Liver (tissue), 9 donors: ENCODE measurements around the gene CNKSR3. TPM values are rescaled to one million over a fixed set of nuclear protein-coding genes. Genes with fewer than 3 reads are reported as not detected.

Experiments
- DNase-seq: peaks from one replicate; pipeline ENCODE4 v3.0.0-alpha.2; 2017; ENCODE audit warnings: low spot score
- H3K27ac ChIP-seq, 2 donors: one replicate each; pipeline ENCODE4 v1.7.0; 2013; ENCODE audit warnings: inconsistent platforms in 2 of 2, low read length in 2 of 2, control low read depth in 1 of 2, low read depth in 1 of 2, mild to moderate bottlenecking in 1 of 2
- H3K27me3 ChIP-seq, 4 donors: one replicate each; pipeline versions ENCODE4 v1.6.1 to v1.7.0; 2013; ENCODE audit warnings: low read length in 3 of 4, inconsistent platforms in 1 of 4, mild to moderate bottlenecking in 1 of 4, moderate library complexity in 1 of 4; ENCODE audit not compliant: control insufficient read depth in 4 of 4, insufficient read depth in 4 of 4
- H3K36me3 ChIP-seq, 4 donors: one replicate each; pipeline versions ENCODE4 v1.6.1 to v1.7.0; 2013; ENCODE audit warnings: low read length in 3 of 4, mild to moderate bottlenecking in 3 of 4, low read depth in 1 of 4, moderate library complexity in 1 of 4; ENCODE audit not compliant: control insufficient read depth in 4 of 4, insufficient read depth in 3 of 4
- H3K4me1 ChIP-seq, 4 donors: one replicate each; pipeline versions ENCODE4 v1.6.1 to v1.7.0; 2013; ENCODE audit warnings: low read length in 3 of 4, mild to moderate bottlenecking in 3 of 4, moderate library complexity in 1 of 4; ENCODE audit not compliant: control insufficient read depth in 4 of 4, insufficient read depth in 4 of 4
- H3K4me3 ChIP-seq, 3 donors: one replicate each; pipeline versions ENCODE4 v1.6.1 to v1.7.0; 2013; ENCODE audit warnings: low read length in 3 of 3, control low read depth in 1 of 3, low read depth in 1 of 3, mild to moderate bottlenecking in 1 of 3
- H3K9ac ChIP-seq, 2 donors: one replicate each; pipeline ENCODE4 v1.7.0; 2013; ENCODE audit warnings: low read length in 2 of 2, mild to moderate bottlenecking in 2 of 2, moderate library complexity in 2 of 2, control low read depth in 1 of 2, low read depth in 1 of 2
- H3K9me3 ChIP-seq, 4 donors: one replicate each; pipeline versions ENCODE4 v1.6.1 to v1.7.0; 2013; ENCODE audit warnings: low read length in 3 of 4; ENCODE audit not compliant: control insufficient read depth in 4 of 4
- FOXA1 ChIP-seq: IDR thresholded peaks from 2 replicates; pipeline ENCODE4 v1.6.1; 2016; ENCODE audit warnings: antibody characterized with exemption
- FOXA2 ChIP-seq: IDR thresholded peaks from 2 replicates; pipeline ENCODE4 v1.6.1; 2016; ENCODE audit warnings: antibody characterized with exemption
- GABPA ChIP-seq, 2 donors: IDR thresholded peaks in 1 of 2; conservative IDR thresholded peaks in 1 of 2; 2 replicates each; pipeline ENCODE4 v1.6.1; 2016; ENCODE audit warnings: antibody characterized with exemption in 2 of 2, mild to moderate bottlenecking in 1 of 2, moderate library complexity in 1 of 2
- HNF4A ChIP-seq, 2 donors: conservative IDR thresholded peaks; 2 replicates each; pipeline ENCODE4 v1.6.1; 2016; ENCODE audit warnings: antibody characterized with exemption in 2 of 2, mild to moderate bottlenecking in 2 of 2
- JUND ChIP-seq, 2 donors: IDR thresholded peaks; 2 replicates each; pipeline ENCODE4 v1.6.1; 2016; ENCODE audit warnings: antibody characterized with exemption in 2 of 2
- NR2F2 ChIP-seq: IDR thresholded peaks from 2 replicates; pipeline ENCODE4 v1.6.1; 2016; ENCODE audit warnings: antibody characterized with exemption
- RAD21 ChIP-seq, 2 donors: IDR thresholded peaks; 2 replicates each; pipeline ENCODE4 v1.6.1; 2016; ENCODE audit warnings: antibody characterized with exemption in 2 of 2, mild to moderate bottlenecking in 2 of 2
- SP1 ChIP-seq: IDR thresholded peaks from 2 replicates; pipeline ENCODE4 v1.6.1; 2018; ENCODE audit warnings: antibody characterized with exemption, mild to moderate bottlenecking
- TAF1 ChIP-seq: conservative IDR thresholded peaks from 2 replicates; pipeline ENCODE4 v1.6.1; 2016; ENCODE audit warnings: antibody characterized with exemption, mild to moderate bottlenecking
- YY1 ChIP-seq: IDR thresholded peaks from 2 replicates; pipeline ENCODE4 v1.6.1; 2016; ENCODE audit warnings: antibody characterized with exemption, mild to moderate bottlenecking
- WGBS: extraction: QIAGEN DNeasy Blood & Tissue Kit; methylation state at CpG from one replicate; pipeline ENCODE4 v1.1.7; 2013; 5-methylcytosine and 5-hydroxymethylcytosine counted together
- polyA plus RNA-seq, 2 donors: library from polyadenylated mRNA; stranded (reverse) in 1 of 2; unstranded in 1 of 2; fragments of 200-250 nt in 1 of 2; fragments of >200 nt in 1 of 2; fragmentation: Nextera tagmentation in 1 of 2; extraction: Ambion mirVana in 1 of 2; gene quantifications; one replicate each; pipeline versions ENCODE4 v1.2.1 to v1.2.3, GENCODE V29; 2013 to 2015
- total RNA-seq, 2 donors: library from RNA; depleted of rRNA; stranded (reverse); fragments of >200 nt; gene quantifications; one replicate each; pipeline ENCODE4 v1.2.3, GENCODE V29; 2014
- TF ChIP-seq, protein P1 (sequence below): IDR thresholded peaks from 2 replicates; pipeline ENCODE4 v1.6.1; 2016; ENCODE audit warnings: antibody characterized with exemption
- TF ChIP-seq, protein P2 (sequence below): fragments of 150-350 bp; IDR thresholded peaks from 2 replicates; pipeline ENCODE4 v1.5.1; 2017; ENCODE audit warnings: improper control_type of control experiment, low read depth, low read length; ENCODE audit not compliant: missing input control
- TF ChIP-seq, protein P3 (sequence below): IDR thresholded peaks from 2 replicates; pipeline ENCODE4 v1.6.1; 2016; ENCODE audit warnings: antibody characterized with exemption
- TF ChIP-seq, protein P4 (sequence below): IDR thresholded peaks from 2 replicates; pipeline ENCODE4 v1.6.1; 2016; ENCODE audit warnings: antibody characterized with exemption, mild to moderate bottlenecking
- donor health status: healthy.
- donor health status: healthy.
- donor health status: healthy.
- donor health status: healthy.
- donor health status: healthy.

The CNKSR3 gene
- total and polyA plus RNA-seq, 4 donors, result 6.4 to 22.7 (median 15.0) TPM

DNA sequence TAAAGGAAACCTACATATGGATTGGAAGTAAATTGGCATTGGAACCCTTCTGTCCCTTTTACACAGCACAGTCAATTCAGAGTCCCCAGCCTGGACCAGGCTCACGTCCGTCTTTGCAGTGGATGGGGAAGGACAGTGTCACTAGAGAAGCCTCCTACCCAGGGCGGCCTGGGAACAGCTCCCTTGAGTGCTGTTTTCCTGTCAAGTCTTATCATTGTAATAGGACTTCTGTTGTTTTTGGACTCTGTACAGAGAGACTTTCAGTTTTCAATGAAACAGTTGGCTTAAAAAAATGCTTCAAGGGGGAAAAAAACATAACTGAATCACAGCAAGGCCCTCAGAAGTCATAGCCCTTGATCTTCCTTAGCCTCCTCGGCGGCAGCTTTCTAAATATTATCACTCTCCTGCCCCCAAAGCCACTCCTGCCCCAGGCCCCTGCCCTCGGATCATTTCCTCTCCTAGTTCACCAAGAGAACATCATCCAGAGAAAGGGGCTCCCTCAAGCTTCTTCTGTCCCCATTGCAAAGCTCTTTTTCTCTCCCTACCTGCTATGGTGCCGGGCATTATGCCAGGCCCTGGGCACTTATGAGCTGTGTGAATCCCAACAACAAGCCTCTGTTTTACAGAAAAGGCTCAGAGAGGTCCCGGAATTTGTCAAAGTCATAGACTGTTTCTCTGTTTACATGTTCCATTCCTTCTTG lies 37.8 kb upstream of the CNKSR3 start:
- no peaks in the 10 kb centered on the region for H3K4me1 ChIP-seq
- 72% methylated on average over 8 of the region's 8 CpGs for WGBS

DNA sequence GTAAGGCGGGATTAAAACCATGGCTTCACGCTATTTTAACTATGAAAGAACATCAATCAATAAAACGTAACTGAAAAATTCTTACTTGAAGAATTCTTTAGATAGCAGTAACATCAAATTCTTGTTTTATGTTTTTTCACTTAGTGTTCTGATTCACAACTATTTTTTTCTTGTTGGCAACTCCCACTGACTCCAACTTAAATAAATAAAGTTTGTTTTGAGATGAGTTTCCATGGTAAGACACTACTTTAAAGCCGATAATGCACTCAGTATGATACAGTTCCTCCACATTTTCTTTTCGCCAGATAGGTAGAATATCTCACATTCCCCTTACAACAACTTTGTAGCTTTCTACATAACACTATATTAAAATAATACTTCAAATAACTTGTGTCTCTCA lies 33.1 kb upstream of the CNKSR3 start:
- WGBS, result 90% methylated on average over 5 of the region's 5 CpGs
- no peak overlapping the region for H3K4me3 ChIP-seq
- H3K27me3 ChIP-seq, result no peaks in the 10 kb centered on the region
- H3K36me3 ChIP-seq, result no peaks in the 10 kb centered on the region
- H3K9me3 ChIP-seq, result no peaks in the 10 kb centered on the region
- no peak for DNase-seq
- H3K27ac ChIP-seq, result no peak overlapping the region
- peaks cover 0 to 3% (median 3%) of the 10 kb centered on the region in 4 donors for H3K4me1 ChIP-seq
- H3K9ac ChIP-seq, result no peak overlapping the region
- TF ChIP-seq GABPA (IDR thresholded peaks at IDR 0.05 in 1 of 2, conservative IDR thresholded peaks at IDR 0.05 in 1 of 2), result no peak
- TF ChIP-seq, protein P1, sequence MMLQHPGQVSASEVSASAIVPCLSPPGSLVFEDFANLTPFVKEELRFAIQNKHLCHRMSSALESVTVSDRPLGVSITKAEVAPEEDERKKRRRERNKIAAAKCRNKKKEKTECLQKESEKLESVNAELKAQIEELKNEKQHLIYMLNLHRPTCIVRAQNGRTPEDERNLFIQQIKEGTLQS, result no peak
- TF ChIP-seq TAF1, result no peak
- TF ChIP-seq YY1, result no peak
- no peak for TF ChIP-seq FOXA2
- TF ChIP-seq FOXA1, result no peak
- TF ChIP-seq HNF4A (conservative IDR thresholded peaks at IDR 0.05), result no peak
- TF ChIP-seq, protein P2, sequence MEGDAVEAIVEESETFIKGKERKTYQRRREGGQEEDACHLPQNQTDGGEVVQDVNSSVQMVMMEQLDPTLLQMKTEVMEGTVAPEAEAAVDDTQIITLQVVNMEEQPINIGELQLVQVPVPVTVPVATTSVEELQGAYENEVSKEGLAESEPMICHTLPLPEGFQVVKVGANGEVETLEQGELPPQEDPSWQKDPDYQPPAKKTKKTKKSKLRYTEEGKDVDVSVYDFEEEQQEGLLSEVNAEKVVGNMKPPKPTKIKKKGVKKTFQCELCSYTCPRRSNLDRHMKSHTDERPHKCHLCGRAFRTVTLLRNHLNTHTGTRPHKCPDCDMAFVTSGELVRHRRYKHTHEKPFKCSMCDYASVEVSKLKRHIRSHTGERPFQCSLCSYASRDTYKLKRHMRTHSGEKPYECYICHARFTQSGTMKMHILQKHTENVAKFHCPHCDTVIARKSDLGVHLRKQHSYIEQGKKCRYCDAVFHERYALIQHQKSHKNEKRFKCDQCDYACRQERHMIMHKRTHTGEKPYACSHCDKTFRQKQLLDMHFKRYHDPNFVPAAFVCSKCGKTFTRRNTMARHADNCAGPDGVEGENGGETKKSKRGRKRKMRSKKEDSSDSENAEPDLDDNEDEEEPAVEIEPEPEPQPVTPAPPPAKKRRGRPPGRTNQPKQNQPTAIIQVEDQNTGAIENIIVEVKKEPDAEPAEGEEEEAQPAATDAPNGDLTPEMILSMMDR, result no peak
- no peak for TF ChIP-seq NR2F2
- no peak for TF ChIP-seq RAD21 (IDR thresholded peaks at IDR 0.05)
- no peak for TF ChIP-seq JUND (IDR thresholded peaks at IDR 0.05)

More for the DNA sequence above, 37.8 kb upstream of the CNKSR3 start:
- Histone ChIP-seq H3K4me3 (no peak overlapping the region), H3K9ac (no peak overlapping the region), H3K9me3 (no peaks in the 10 kb centered on the region), H3K36me3 (no peaks in the 10 kb centered on the region), H3K27me3 (no peaks in the 10 kb centered on the region), H3K27ac (peak overlapping the region; percentile 5 to 27)
- TF ChIP-seq HNF4A (conservative IDR thresholded peaks at IDR 0.05), result no peak
- TF ChIP-seq SP1, result no peak
- peak; percentile 91 for TF ChIP-seq NR2F2
- TF ChIP-seq, protein P2, result no peak
- TF ChIP-seq, protein P3, sequence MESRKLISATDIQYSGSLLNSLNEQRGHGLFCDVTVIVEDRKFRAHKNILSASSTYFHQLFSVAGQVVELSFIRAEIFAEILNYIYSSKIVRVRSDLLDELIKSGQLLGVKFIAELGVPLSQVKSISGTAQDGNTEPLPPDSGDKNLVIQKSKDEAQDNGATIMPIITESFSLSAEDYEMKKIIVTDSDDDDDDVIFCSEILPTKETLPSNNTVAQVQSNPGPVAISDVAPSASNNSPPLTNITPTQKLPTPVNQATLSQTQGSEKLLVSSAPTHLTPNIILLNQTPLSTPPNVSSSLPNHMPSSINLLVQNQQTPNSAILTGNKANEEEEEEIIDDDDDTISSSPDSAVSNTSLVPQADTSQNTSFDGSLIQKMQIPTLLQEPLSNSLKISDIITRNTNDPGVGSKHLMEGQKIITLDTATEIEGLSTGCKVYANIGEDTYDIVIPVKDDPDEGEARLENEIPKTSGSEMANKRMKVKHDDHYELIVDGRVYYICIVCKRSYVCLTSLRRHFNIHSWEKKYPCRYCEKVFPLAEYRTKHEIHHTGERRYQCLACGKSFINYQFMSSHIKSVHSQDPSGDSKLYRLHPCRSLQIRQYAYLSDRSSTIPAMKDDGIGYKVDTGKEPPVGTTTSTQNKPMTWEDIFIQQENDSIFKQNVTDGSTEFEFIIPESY, result no peak
- TF ChIP-seq, protein P4, sequence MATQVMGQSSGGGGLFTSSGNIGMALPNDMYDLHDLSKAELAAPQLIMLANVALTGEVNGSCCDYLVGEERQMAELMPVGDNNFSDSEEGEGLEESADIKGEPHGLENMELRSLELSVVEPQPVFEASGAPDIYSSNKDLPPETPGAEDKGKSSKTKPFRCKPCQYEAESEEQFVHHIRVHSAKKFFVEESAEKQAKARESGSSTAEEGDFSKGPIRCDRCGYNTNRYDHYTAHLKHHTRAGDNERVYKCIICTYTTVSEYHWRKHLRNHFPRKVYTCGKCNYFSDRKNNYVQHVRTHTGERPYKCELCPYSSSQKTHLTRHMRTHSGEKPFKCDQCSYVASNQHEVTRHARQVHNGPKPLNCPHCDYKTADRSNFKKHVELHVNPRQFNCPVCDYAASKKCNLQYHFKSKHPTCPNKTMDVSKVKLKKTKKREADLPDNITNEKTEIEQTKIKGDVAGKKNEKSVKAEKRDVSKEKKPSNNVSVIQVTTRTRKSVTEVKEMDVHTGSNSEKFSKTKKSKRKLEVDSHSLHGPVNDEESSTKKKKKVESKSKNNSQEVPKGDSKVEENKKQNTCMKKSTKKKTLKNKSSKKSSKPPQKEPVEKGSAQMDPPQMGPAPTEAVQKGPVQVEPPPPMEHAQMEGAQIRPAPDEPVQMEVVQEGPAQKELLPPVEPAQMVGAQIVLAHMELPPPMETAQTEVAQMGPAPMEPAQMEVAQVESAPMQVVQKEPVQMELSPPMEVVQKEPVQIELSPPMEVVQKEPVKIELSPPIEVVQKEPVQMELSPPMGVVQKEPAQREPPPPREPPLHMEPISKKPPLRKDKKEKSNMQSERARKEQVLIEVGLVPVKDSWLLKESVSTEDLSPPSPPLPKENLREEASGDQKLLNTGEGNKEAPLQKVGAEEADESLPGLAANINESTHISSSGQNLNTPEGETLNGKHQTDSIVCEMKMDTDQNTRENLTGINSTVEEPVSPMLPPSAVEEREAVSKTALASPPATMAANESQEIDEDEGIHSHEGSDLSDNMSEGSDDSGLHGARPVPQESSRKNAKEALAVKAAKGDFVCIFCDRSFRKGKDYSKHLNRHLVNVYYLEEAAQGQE, result no peak
- no peak for DNase-seq
